ENCODE results near the gene DISP2. TPM values are rescaled to one million over a fixed set of nuclear protein-coding genes. Genes with fewer than 3 reads are reported as not detected.

DISP2 gene
- total RNA-seq, 2 donors from 2014 or later = 0.21 to 0.54 TPM

- DNase-seq (ENCODE audit: low spot score) = no peak
- H3K27ac ChIP-seq = no peak overlapping the region
- ATAC-seq (ENCODE audit: insufficient number of reproducible peaks, low FRiP score, low read depth) = no peak
- H3K4me3 ChIP-seq = no peak overlapping the region
- H3K36me3 ChIP-seq = no peaks in the 10 kb centered on the region
- TF ChIP-seq CTCF (IDR thresholded peaks at IDR 0.05) = no peak
- H3K4me1 ChIP-seq (ENCODE audit: control insufficient read depth in 1 of 2, low read depth in 2 of 2) = peaks cover 6 to 8% of the 10 kb centered on the region in 2 donors
- H3K27me3 ChIP-seq (replicated peaks; ENCODE audit: insufficient read depth) = no peaks in the 10 kb centered on the region
- no peaks in the 10 kb centered on the region for H3K9me3 ChIP-seq
Measured at GRCh38 chr15:40377606-40378005, 19.6 kb downstream of the DISP2 start.

- ATAC-seq (ENCODE audit: insufficient number of reproducible peaks, low FRiP score, low read depth) (no peak), DNase-seq (ENCODE audit: low spot score) (no peak)
- Histone ChIP-seq H3K4me1 (ENCODE audit: control insufficient read depth in 1 of 2, low read depth in 2 of 2) (peaks cover 10 to 19% of the 10 kb centered on the region in 2 donors), H3K36me3 (no peaks in the 10 kb centered on the region), H3K9me3 (no peaks in the 10 kb centered on the region), H3K4me3 (no peak overlapping the region), H3K27me3 (replicated peaks; ENCODE audit: insufficient read depth) (no peaks in the 10 kb centered on the region), H3K27ac (no peak overlapping the region)
- no peak for TF ChIP-seq CTCF (IDR thresholded peaks at IDR 0.05)
Measured at GRCh38 chr15:40379374-40379773, 21.4 kb downstream of the DISP2 start.

- no peaks in the 10 kb centered on the region for H3K9me3 ChIP-seq
- no peak overlapping the region for H3K4me3 ChIP-seq
- no peak for TF ChIP-seq CTCF (IDR thresholded peaks at IDR 0.05)
- DNase-seq (ENCODE audit: low spot score) (peak; percentile 54), ATAC-seq (ENCODE audit: insufficient number of reproducible peaks, low FRiP score, low read depth) (peak; percentile 42)
- H3K4me1 ChIP-seq (ENCODE audit: control insufficient read depth in 1 of 2, low read depth in 2 of 2) = peaks cover 10 to 19% of the 10 kb centered on the region in 2 donors
- peak overlapping the region in 1 of 2 donors; percentile 31 for H3K27ac ChIP-seq
- H3K27me3 ChIP-seq (replicated peaks; ENCODE audit: insufficient read depth) = no peaks in the 10 kb centered on the region
- no peaks in the 10 kb centered on the region for H3K36me3 ChIP-seq
Measured at GRCh38 chr15:40379853-40380252, 21.8 kb downstream of the DISP2 start.

- no peak for DNase-seq (ENCODE audit: low spot score)
- Histone ChIP-seq H3K27ac (peak overlapping the region in 1 of 2 donors; percentile 31), H3K9me3 (no peaks in the 10 kb centered on the region), H3K4me3 (no peak overlapping the region), H3K27me3 (replicated peaks; ENCODE audit: insufficient read depth) (no peaks in the 10 kb centered on the region), H3K36me3 (no peaks in the 10 kb centered on the region), H3K4me1 (ENCODE audit: control insufficient read depth in 1 of 2, low read depth in 2 of 2) (peaks cover 10 to 19% of the 10 kb centered on the region in 2 donors)
- no peak for ATAC-seq (ENCODE audit: insufficient number of reproducible peaks, low FRiP score, low read depth)
- TF ChIP-seq CTCF (IDR thresholded peaks at IDR 0.05) = no peak
Measured at GRCh38 chr15:40380636-40381035, 22.6 kb downstream of the DISP2 start.

- H3K9me3 ChIP-seq = no peaks in the 10 kb centered on the region
- H3K4me3 ChIP-seq = peak overlapping the region; percentile 91
- ATAC-seq (ENCODE audit: insufficient number of reproducible peaks, low FRiP score, low read depth) (no peak), DNase-seq (ENCODE audit: low spot score) (no peak)
- no peak for TF ChIP-seq CTCF (IDR thresholded peaks at IDR 0.05)
- no peaks in the 10 kb centered on the region for H3K36me3 ChIP-seq
- peaks cover 10 to 19% of the 10 kb centered on the region in 2 donors for H3K4me1 ChIP-seq (ENCODE audit: control insufficient read depth in 1 of 2, low read depth in 2 of 2)
- no peaks in the 10 kb centered on the region for H3K27me3 ChIP-seq (replicated peaks; ENCODE audit: insufficient read depth)
- H3K27ac ChIP-seq = no peak overlapping the region
Measured at GRCh38 chr15:40381818-40382529, 24.0 kb downstream of the DISP2 start.

Measured in thoracic aorta (tissue), 2 donors.